ENCODE measurements around the gene NELL1. TPM values are rescaled to one million over a fixed set of nuclear protein-coding genes. Genes with fewer than 3 reads are reported as not detected.

Gene NELL1
- total and polyA plus RNA-seq, 7 donors = 0.01 TPM; not detected in 6

GRCh38 chr11:21307874-21308273 is 638.5 kb downstream of the NELL1 start:
- DNase-seq (no peak), ATAC-seq (no peak)
- H3K27ac ChIP-seq = no peak overlapping the region
- no peaks in the 10 kb centered on the region for H3K36me3 ChIP-seq (ENCODE audit: insufficient read depth in 1 of 2, low read depth in 1 of 2)
- no peaks in the 10 kb centered on the region for H3K4me1 ChIP-seq
- 68 to 71% (median 71%) methylated on average over 4 of the region's 4 CpGs for WGBS, 3 donors
- TF ChIP-seq, protein P1, sequence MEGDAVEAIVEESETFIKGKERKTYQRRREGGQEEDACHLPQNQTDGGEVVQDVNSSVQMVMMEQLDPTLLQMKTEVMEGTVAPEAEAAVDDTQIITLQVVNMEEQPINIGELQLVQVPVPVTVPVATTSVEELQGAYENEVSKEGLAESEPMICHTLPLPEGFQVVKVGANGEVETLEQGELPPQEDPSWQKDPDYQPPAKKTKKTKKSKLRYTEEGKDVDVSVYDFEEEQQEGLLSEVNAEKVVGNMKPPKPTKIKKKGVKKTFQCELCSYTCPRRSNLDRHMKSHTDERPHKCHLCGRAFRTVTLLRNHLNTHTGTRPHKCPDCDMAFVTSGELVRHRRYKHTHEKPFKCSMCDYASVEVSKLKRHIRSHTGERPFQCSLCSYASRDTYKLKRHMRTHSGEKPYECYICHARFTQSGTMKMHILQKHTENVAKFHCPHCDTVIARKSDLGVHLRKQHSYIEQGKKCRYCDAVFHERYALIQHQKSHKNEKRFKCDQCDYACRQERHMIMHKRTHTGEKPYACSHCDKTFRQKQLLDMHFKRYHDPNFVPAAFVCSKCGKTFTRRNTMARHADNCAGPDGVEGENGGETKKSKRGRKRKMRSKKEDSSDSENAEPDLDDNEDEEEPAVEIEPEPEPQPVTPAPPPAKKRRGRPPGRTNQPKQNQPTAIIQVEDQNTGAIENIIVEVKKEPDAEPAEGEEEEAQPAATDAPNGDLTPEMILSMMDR (IDR thresholded peaks at IDR 0.05) = no peak
- H3K27me3 ChIP-seq (ENCODE audit: insufficient read depth in 3 of 3, low read length in 2 of 3) = no peaks in the 10 kb centered on the region
- no peaks in the 10 kb centered on the region for H3K9me3 ChIP-seq
- intact Hi-C loops (cut with DNase I) = no loop called here
- no peak overlapping the region for H3K4me3 ChIP-seq

- no peak overlapping the region for H3K4me3 ChIP-seq
- no peaks in the 10 kb centered on the region for H3K27me3 ChIP-seq (ENCODE audit: insufficient read depth in 3 of 3, low read length in 2 of 3)
- no peak overlapping the region for H3K27ac ChIP-seq
- TF ChIP-seq, protein P1 (IDR thresholded peaks at IDR 0.05) = no peak
- no peaks in the 10 kb centered on the region for H3K9me3 ChIP-seq
- WGBS, 3 donors = 8 to 11% (median 9%) methylated on average over 1 of the region's 1 CpG
- no peak for ATAC-seq
- DNase-seq = no peak
- no peaks in the 10 kb centered on the region for H3K4me1 ChIP-seq
- intact Hi-C loops (cut with DNase I) = no loop called here
- no peaks in the 10 kb centered on the region for H3K36me3 ChIP-seq (ENCODE audit: insufficient read depth in 1 of 2, low read depth in 1 of 2)
Measured at GRCh38 chr11:21316591-21316990, 647.2 kb downstream of the NELL1 start.

- Histone ChIP-seq H3K4me1 (no peaks in the 10 kb centered on the region), H3K36me3 (ENCODE audit: insufficient read depth in 1 of 2, low read depth in 1 of 2) (no peaks in the 10 kb centered on the region), H3K27me3 (ENCODE audit: insufficient read depth in 3 of 3, low read length in 2 of 3) (no peaks in the 10 kb centered on the region), H3K9me3 (no peaks in the 10 kb centered on the region), H3K4me3 (no peak overlapping the region), H3K27ac (no peak overlapping the region)
- DNase-seq (no peak), ATAC-seq (no peak)
- intact Hi-C loops (cut with DNase I) = no loop called here
- WGBS, 3 donors = 36 to 44% (median 41%) methylated on average over 2 of the region's 2 CpGs
- TF ChIP-seq, protein P1 (IDR thresholded peaks at IDR 0.05) = no peak
Measured at GRCh38 chr11:21321072-21321471, 651.7 kb downstream of the NELL1 start.

- intact Hi-C loops (cut with DNase I) = no loop called here
- ATAC-seq (no peak), DNase-seq (no peak)
- Histone ChIP-seq H3K27me3 (ENCODE audit: insufficient read depth in 3 of 3, low read length in 2 of 3) (no peaks in the 10 kb centered on the region), H3K9me3 (no peaks in the 10 kb centered on the region), H3K4me1 (no peaks in the 10 kb centered on the region), H3K4me3 (no peak overlapping the region), H3K27ac (no peak overlapping the region), H3K36me3 (ENCODE audit: insufficient read depth in 1 of 2, low read depth in 1 of 2) (no peaks in the 10 kb centered on the region)
- WGBS, 3 donors = 42 to 51% (median 44%) methylated on average over 1 of the region's 1 CpG
- TF ChIP-seq, protein P1 (IDR thresholded peaks at IDR 0.05) = no peak
Measured at GRCh38 chr11:21321530-21321929, 652.1 kb downstream of the NELL1 start.

DNA sequence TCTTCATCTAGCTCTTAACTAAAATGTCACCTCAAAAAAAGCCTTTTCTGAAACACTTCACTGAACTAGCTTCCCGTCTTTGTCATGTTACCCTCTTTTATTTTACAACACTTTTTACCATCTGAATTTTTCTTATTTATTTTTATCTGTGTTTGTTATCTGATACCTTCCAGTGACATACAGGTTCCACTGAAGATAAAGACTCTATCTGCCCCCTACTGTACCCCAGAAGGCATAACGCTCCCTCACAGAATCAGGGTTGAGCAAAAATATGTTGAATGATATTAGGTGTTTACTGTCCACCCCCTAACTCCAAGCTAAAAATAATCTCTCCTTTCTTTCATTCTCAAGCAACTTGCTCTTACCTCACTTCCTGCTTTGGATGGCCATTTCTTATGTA is 654.2 kb downstream of the NELL1 start:
- ATAC-seq (no peak), DNase-seq (no peak)
- Histone ChIP-seq H3K36me3 (ENCODE audit: insufficient read depth in 1 of 2, low read depth in 1 of 2) (no peaks in the 10 kb centered on the region), H3K27me3 (ENCODE audit: insufficient read depth in 3 of 3, low read length in 2 of 3) (no peaks in the 10 kb centered on the region), H3K9me3 (no peaks in the 10 kb centered on the region), H3K27ac (no peak overlapping the region), H3K4me1 (no peaks in the 10 kb centered on the region), H3K4me3 (no peak overlapping the region)
- TF ChIP-seq, protein P1 (IDR thresholded peaks at IDR 0.05) = no peak
- intact Hi-C loops (cut with DNase I) = no loop called here
- 79 to 87% (median 84%) methylated on average over 2 of the region's 2 CpGs for WGBS, 3 donors

Measured in psoas muscle (tissue), 8 donors.